Measurements from ENCODE around the gene IMMP2L. TPM values are rescaled to one million over a fixed set of nuclear protein-coding genes. Genes with fewer than 3 reads are reported as not detected.
"Not testable (repeated sequence)": the region's sequence is repeated elsewhere in the genome, so short reads cannot be mapped to it uniquely, and the experiment has no call there.

IMMP2L gene
- polyA plus RNA-seq, 1 donor: 21.0 TPM

DNA sequence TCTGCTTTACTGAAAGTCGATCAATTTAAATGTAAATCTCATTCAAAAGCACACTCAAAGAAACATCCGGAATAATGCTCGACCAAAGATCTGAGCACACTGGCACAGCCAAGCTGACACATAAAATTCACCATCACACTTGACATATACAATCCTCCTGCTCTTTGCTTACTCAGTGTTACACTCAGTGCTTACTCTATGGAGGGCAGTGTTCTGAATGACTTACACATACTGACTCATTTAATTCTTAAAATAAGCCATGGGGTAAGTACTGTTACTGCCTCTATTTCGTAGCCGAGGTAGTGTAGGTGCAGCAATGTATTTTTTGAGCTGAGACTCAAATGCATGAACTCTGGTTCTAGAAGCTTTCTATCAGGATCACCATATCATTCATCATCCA, 892.9 kb downstream of the IMMP2L start:
- Histone ChIP-seq H3K36me3 (ENCODE audit: control insufficient read depth, insufficient read depth, low read length) (no peaks in the 10 kb centered on the region), H3K4me1 (ENCODE audit: control insufficient read depth, insufficient read depth, low read length) (no peaks in the 10 kb centered on the region), H3K4me3 (ENCODE audit: low read length) (no peak overlapping the region), H3K27ac (ENCODE audit: low read length) (no peak overlapping the region), H3K9me3 (ENCODE audit: control insufficient read depth, low read depth, low read length) (no peaks in the 10 kb centered on the region), H3K27me3 (ENCODE audit: control insufficient read depth, insufficient read depth, low read length) (no peaks in the 10 kb centered on the region)
- no peak for DNase-seq
- WGBS (ENCODE audit: insufficient coverage, low lambda C conversion rate): no CpG with 5 or more reads among the region's 5 CpGs

DNA sequence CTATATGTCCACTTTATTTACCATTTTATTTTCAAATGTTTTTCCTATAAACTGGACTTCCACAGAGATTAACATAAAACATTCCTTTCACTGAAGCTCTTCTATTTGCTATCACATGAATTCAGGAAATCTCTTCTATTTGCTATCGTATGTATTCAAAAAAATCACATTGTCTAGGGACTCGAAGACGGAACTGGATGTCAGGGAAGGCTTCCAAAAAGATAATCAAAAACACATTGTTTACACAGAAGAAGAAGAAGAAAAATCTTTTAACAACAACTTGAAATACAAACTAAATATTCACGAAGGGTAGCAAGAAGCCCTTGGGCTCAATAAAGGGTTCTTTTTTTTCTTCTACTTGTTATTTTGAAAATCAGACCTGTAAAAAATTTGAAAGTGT, 897.5 kb downstream of the IMMP2L start:
- Histone ChIP-seq H3K27me3 (ENCODE audit: control insufficient read depth, insufficient read depth, low read length) (no peaks in the 10 kb centered on the region), H3K4me3 (ENCODE audit: low read length) (no peak overlapping the region), H3K36me3 (ENCODE audit: control insufficient read depth, insufficient read depth, low read length) (no peaks in the 10 kb centered on the region), H3K4me1 (ENCODE audit: control insufficient read depth, insufficient read depth, low read length) (no peaks in the 10 kb centered on the region), H3K9me3 (ENCODE audit: control insufficient read depth, low read depth, low read length) (peaks cover 2% of the 10 kb centered on the region), H3K27ac (ENCODE audit: low read length) (no peak overlapping the region)
- WGBS (ENCODE audit: insufficient coverage, low lambda C conversion rate): 90% methylated on average over 1 of the region's 4 CpGs
- DNase-seq: no peak

DNA sequence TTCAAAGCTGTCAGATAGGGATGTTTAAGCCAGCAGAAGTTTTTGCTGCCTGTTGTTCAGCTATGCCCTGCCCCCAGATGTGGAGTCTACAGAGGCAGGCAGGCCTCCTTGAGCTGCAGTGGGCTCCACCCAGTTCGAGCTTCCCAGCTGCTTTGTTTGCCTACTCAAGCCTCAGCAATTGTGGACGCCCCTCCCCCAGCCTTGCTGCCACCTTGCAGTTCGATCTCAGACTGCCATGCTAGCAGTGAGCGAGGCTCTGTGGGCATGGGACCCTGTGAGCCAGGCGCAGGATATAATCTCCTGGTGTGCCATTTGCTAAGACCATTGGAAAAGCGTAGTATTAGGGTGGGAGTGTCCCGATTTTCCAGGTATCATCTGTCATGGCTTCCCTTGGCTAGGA, 901.7 kb downstream of the IMMP2L start:
- H3K9me3 ChIP-seq (ENCODE audit: control insufficient read depth, low read depth, low read length); H3K36me3 ChIP-seq (ENCODE audit: control insufficient read depth, insufficient read depth, low read length); H3K27me3 ChIP-seq (ENCODE audit: control insufficient read depth, insufficient read depth, low read length); H3K4me1 ChIP-seq (ENCODE audit: control insufficient read depth, insufficient read depth, low read length); H3K27ac ChIP-seq (ENCODE audit: low read length); H3K4me3 ChIP-seq (ENCODE audit: low read length); DNase-seq: not testable (repeated sequence)
- no CpG with 5 or more reads among the region's 7 CpGs for WGBS (ENCODE audit: insufficient coverage, low lambda C conversion rate)

DNA sequence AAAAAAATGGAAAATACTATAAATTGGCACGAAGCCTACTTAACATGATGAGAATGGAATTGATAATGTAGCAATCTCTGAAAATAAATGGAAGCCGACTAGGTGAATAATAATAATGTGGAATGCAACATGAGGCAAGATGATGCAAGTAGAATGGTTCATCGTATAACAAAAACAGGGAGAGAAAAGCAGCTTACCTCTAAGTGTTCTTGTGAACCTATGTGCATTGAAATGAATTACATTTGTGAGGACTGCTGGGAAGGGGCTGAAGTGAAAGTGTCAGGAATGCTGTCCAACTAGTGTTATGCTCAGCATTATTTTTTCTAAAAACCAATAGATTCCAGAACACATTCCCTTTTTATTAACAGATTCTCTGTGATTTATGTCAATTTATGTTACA, 912.0 kb downstream of the IMMP2L start:
- H3K36me3 ChIP-seq (ENCODE audit: control insufficient read depth, insufficient read depth, low read length): no peaks in the 10 kb centered on the region
- no peaks in the 10 kb centered on the region for H3K9me3 ChIP-seq (ENCODE audit: control insufficient read depth, low read depth, low read length)
- H3K27ac ChIP-seq (ENCODE audit: low read length): no peak overlapping the region
- WGBS (ENCODE audit: insufficient coverage, low lambda C conversion rate): 72% methylated on average over 2 of the region's 3 CpGs
- no peaks in the 10 kb centered on the region for H3K27me3 ChIP-seq (ENCODE audit: control insufficient read depth, insufficient read depth, low read length)
- H3K4me1 ChIP-seq (ENCODE audit: control insufficient read depth, insufficient read depth, low read length): no peaks in the 10 kb centered on the region
- H3K4me3 ChIP-seq (ENCODE audit: low read length): no peak overlapping the region
- DNase-seq: no peak

DNA sequence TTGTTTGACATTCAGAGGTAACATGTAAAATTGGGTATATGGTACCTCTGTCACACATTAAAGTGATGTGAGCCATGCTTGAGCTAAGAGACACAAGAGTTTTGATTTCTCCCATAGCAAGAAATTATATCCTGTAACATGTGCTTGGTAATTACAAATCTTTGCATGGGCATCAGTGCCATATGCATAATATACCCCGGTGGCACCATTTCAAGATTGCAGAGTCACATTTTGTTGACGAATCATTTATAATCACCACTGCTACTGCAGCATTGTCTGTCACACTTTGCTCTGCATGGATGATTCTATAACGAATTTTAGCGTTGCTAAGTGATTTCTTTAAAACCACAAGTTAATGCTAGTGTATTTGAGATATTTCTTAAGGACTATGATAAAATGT, 915.0 kb downstream of the IMMP2L start:
- WGBS (ENCODE audit: insufficient coverage, low lambda C conversion rate): 90% methylated on average over 2 of the region's 4 CpGs
- H3K27ac ChIP-seq (ENCODE audit: low read length): no peak overlapping the region
- no peaks in the 10 kb centered on the region for H3K36me3 ChIP-seq (ENCODE audit: control insufficient read depth, insufficient read depth, low read length)
- H3K4me3 ChIP-seq (ENCODE audit: low read length): no peak overlapping the region
- no peak for DNase-seq
- H3K9me3 ChIP-seq (ENCODE audit: control insufficient read depth, low read depth, low read length): no peaks in the 10 kb centered on the region
- H3K27me3 ChIP-seq (ENCODE audit: control insufficient read depth, insufficient read depth, low read length): no peaks in the 10 kb centered on the region
- H3K4me1 ChIP-seq (ENCODE audit: control insufficient read depth, insufficient read depth, low read length): no peaks in the 10 kb centered on the region

DNA sequence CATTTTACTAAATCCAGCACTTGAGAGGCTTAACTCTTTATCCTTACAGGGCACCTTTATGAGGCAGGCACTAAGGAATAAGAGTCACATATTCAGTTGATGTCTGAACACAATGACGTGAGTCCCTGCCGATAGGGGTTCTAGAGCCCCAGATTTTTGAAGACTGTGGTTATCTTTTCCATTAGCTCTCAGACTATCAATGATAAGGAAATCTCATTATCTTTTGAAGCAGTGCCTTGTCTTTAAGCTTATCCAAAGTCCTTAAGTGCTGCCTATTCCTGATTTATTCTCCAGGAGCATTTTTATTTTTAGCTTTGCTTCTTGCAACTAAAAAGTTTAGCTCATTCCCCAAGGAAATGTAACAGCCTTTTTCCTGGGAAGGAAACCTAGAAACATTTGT, 915.5 kb downstream of the IMMP2L start:
- H3K9me3 ChIP-seq (ENCODE audit: control insufficient read depth, low read depth, low read length): no peaks in the 10 kb centered on the region
- DNase-seq: no peak
- WGBS (ENCODE audit: insufficient coverage, low lambda C conversion rate): no CpG with 5 or more reads among the region's 2 CpGs
- no peaks in the 10 kb centered on the region for H3K4me1 ChIP-seq (ENCODE audit: control insufficient read depth, insufficient read depth, low read length)
- no peaks in the 10 kb centered on the region for H3K27me3 ChIP-seq (ENCODE audit: control insufficient read depth, insufficient read depth, low read length)
- no peak overlapping the region for H3K4me3 ChIP-seq (ENCODE audit: low read length)
- H3K36me3 ChIP-seq (ENCODE audit: control insufficient read depth, insufficient read depth, low read length): no peaks in the 10 kb centered on the region
- H3K27ac ChIP-seq (ENCODE audit: low read length): no peak overlapping the region

DNA sequence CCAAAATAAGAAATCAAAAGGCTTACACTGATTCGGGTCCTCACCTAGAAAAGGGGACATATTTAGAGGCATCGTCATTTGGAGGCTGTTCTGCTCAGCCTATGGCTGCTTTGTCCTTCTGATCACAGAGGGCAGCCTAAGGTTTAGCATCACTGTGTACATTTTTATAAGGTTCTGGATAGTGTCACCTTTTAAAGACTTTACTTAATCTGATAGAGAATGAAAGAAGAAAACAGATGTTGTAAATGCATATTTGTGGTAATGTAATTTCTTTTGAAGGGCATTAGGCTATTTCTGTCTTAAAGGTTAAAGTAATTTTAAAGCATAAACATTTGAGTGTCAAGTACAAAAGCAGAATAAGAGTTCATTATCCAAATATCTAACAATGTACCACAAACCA, 916.7 kb downstream of the IMMP2L start:
- no peak for DNase-seq
- WGBS (ENCODE audit: insufficient coverage, low lambda C conversion rate): no CpG with 5 or more reads among the region's 2 CpGs
- H3K4me3 ChIP-seq (ENCODE audit: low read length): no peak overlapping the region
- no peak overlapping the region for H3K27ac ChIP-seq (ENCODE audit: low read length)
- no peaks in the 10 kb centered on the region for H3K9me3 ChIP-seq (ENCODE audit: control insufficient read depth, low read depth, low read length)
- H3K27me3 ChIP-seq (ENCODE audit: control insufficient read depth, insufficient read depth, low read length): no peaks in the 10 kb centered on the region
- H3K36me3 ChIP-seq (ENCODE audit: control insufficient read depth, insufficient read depth, low read length): no peaks in the 10 kb centered on the region
- H3K4me1 ChIP-seq (ENCODE audit: control insufficient read depth, insufficient read depth, low read length): no peaks in the 10 kb centered on the region

DNA sequence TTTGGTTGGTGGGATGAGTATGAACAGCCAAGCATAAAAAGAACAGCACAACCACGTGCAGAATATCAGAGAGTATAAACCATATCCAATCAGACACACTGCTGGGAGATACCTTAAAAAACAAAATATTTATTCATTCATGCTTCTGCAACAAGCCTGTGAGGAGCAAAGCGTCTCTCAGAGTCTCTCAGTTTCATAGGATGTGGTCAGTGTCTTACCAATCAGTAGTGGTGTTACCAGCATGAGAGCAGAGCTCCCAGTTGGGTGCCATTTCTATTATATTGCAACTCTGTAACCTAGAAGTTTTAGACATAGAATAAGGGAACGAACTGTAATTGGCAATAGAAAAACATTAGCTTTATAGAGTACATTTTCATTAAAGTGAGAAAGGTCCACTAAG, 917.2 kb downstream of the IMMP2L start:
- H3K9me3 ChIP-seq (ENCODE audit: control insufficient read depth, low read depth, low read length): no peaks in the 10 kb centered on the region
- WGBS (ENCODE audit: insufficient coverage, low lambda C conversion rate): 86% methylated on average over 1 of the region's 3 CpGs
- H3K4me3 ChIP-seq (ENCODE audit: low read length): no peak overlapping the region
- no peak for DNase-seq
- H3K27ac ChIP-seq (ENCODE audit: low read length): no peak overlapping the region
- no peaks in the 10 kb centered on the region for H3K36me3 ChIP-seq (ENCODE audit: control insufficient read depth, insufficient read depth, low read length)
- H3K27me3 ChIP-seq (ENCODE audit: control insufficient read depth, insufficient read depth, low read length): no peaks in the 10 kb centered on the region
- H3K4me1 ChIP-seq (ENCODE audit: control insufficient read depth, insufficient read depth, low read length): no peaks in the 10 kb centered on the region

DNA sequence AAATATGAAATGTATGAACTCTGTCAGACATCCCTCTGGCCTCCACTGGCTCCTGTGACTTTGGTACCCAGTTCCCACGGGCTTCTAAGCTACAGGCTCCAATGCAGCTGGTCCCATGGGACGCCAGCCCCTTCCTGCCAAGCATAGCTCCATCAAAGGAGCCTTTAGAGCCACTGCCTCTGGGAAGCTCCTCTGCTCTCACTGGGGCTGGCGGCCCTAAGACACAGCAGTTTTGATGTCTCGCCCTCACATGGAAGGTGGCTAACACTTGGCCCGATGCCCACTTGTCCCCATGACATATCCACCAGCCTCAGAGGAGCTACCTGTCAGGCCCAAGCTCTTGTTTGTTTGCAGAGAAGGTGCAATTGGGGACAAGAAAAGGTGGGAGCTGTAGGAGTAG, 925.0 kb downstream of the IMMP2L start:
- Histone ChIP-seq H3K27ac (ENCODE audit: low read length) (no peak overlapping the region), H3K4me3 (ENCODE audit: low read length) (no peak overlapping the region), H3K4me1 (ENCODE audit: control insufficient read depth, insufficient read depth, low read length) (no peaks in the 10 kb centered on the region), H3K27me3 (ENCODE audit: control insufficient read depth, insufficient read depth, low read length) (no peaks in the 10 kb centered on the region), H3K9me3 (ENCODE audit: control insufficient read depth, low read depth, low read length) (no peaks in the 10 kb centered on the region), H3K36me3 (ENCODE audit: control insufficient read depth, insufficient read depth, low read length) (no peaks in the 10 kb centered on the region)
- DNase-seq: no peak
- no CpG with 5 or more reads among the region's 5 CpGs for WGBS (ENCODE audit: insufficient coverage, low lambda C conversion rate)

DNA sequence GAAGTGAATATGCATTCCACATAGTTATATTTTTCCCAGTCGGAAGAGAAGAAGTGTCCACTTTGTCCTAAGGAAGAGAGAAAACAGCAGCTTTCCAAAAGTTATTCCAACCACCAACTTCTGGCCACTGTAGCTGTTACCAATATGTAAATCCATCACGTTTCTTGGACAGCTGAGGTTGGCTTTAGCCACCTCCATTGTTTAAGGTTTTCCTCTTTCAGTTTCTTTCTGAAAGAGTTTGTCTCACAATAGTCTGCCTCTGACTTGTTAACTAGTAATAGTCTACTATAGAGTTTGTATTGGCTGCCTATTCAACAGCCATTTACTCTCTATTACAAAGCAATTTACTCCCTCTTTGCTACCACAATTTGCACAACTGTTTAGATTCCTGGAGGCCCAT, 929.0 kb downstream of the IMMP2L start:
- peaks cover 3% of the 10 kb centered on the region for H3K27me3 ChIP-seq (ENCODE audit: control insufficient read depth, insufficient read depth, low read length)
- no peaks in the 10 kb centered on the region for H3K9me3 ChIP-seq (ENCODE audit: control insufficient read depth, low read depth, low read length)
- DNase-seq: no peak
- no peak overlapping the region for H3K27ac ChIP-seq (ENCODE audit: low read length)
- no peaks in the 10 kb centered on the region for H3K36me3 ChIP-seq (ENCODE audit: control insufficient read depth, insufficient read depth, low read length)
- no peaks in the 10 kb centered on the region for H3K4me1 ChIP-seq (ENCODE audit: control insufficient read depth, insufficient read depth, low read length)
- 100% methylated on average over 2 of the region's 2 CpGs for WGBS (ENCODE audit: insufficient coverage, low lambda C conversion rate)
- no peak overlapping the region for H3K4me3 ChIP-seq (ENCODE audit: low read length)

DNA sequence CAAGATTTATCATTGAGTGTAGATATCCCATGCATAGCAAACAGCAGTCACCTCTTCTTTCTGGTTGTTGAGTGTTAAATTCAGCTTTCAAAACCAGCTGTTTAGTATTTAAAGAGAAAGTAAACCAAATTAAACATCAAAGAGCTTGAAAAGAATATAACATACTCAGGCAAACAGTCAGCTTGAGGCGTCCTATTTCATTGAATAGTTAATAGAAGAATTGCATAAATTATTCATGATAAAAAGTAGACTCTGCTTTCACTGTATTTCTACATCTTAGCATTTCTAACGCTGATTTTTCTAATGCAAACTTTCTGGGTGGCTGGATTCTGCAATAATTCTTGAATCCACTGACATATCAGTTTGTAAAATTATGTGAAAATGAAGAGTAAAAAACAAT, 935.9 kb downstream of the IMMP2L start:
- no peak for DNase-seq
- peaks cover 3% of the 10 kb centered on the region for H3K27me3 ChIP-seq (ENCODE audit: control insufficient read depth, insufficient read depth, low read length)
- H3K9me3 ChIP-seq (ENCODE audit: control insufficient read depth, low read depth, low read length): no peaks in the 10 kb centered on the region
- H3K36me3 ChIP-seq (ENCODE audit: control insufficient read depth, insufficient read depth, low read length): no peaks in the 10 kb centered on the region
- H3K27ac ChIP-seq (ENCODE audit: low read length): no peak overlapping the region
- H3K4me1 ChIP-seq (ENCODE audit: control insufficient read depth, insufficient read depth, low read length): no peaks in the 10 kb centered on the region
- no CpG with 5 or more reads among the region's 2 CpGs for WGBS (ENCODE audit: insufficient coverage, low lambda C conversion rate)
- no peak overlapping the region for H3K4me3 ChIP-seq (ENCODE audit: low read length)
